Measurements from ENCODE around the gene ITGA6.

Gene ITGA6

GRCh38 chr2:172416447-172417058 lies 10.8 kb upstream of the ITGA6 start:
- no peak for FAIRE-seq

- FAIRE-seq: no peak
These were observed 7.2 kb upstream of the ITGA6 start for GRCh38 chr2:172420216-172420615.

GRCh38 chr2:172423160-172423559 lies 4.2 kb upstream of the ITGA6 start:
- FAIRE-seq: no peak

DNA sequence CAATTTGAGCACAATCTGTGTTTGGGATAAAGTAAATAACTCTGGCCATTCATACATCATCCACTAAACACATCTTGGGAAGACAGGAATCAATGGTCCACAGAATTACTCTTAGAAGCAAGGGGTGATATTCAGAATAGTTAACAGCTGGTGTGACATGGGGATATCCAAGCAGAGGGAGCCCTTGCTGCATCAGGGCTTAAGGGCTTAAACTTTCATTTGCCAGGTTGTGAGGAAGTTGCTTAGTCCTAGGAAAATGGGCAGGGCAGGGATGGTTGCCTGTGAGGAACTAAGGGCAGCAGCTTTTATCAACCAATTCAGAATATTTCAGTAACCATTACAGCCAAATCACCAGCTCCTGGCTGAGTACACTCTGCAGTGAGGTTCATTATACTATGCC lies 2.0 kb upstream of the ITGA6 start:
- no peak for FAIRE-seq

DNA sequence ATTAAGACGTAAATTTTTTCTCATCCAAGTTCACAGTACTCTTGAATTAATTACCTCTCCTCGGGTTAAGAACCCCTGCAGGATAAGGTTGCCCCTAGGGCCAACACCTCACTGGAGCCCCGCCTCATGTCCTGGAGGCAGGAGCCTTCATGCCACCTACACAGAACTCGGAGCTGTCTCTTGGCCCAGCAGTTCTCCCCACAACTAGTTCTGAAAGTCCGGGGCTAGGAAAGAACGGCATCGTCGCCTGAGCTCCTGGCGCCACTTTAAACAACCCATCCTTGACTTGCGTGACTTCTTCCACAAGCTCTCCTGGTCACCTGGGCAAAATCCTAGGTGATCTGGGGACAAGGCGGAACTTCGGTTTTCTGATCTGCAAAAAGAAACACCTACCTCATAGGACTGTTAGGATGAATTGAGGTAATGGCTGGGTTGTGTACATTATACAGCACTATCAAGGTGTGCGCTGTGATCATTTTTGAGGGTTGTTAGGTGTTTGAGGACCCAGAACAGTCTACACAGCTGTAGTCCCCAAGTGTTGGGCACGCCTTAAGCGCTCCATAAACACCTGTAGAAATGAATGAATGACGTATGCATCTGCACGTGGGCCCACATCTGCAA lies 641 bp upstream of the ITGA6 start:
- FAIRE-seq: no peak

- no peak for FAIRE-seq
These were observed 825 bp downstream of the ITGA6 start for GRCh38 chr2:172427990-172428831.

- FAIRE-seq: no peak
These were observed 1.4 kb downstream of the ITGA6 start for GRCh38 chr2:172428832-172429210.

- FAIRE-seq: no peak
These were observed 2.0 kb downstream of the ITGA6 start for GRCh38 chr2:172429301-172429968.

DNA sequence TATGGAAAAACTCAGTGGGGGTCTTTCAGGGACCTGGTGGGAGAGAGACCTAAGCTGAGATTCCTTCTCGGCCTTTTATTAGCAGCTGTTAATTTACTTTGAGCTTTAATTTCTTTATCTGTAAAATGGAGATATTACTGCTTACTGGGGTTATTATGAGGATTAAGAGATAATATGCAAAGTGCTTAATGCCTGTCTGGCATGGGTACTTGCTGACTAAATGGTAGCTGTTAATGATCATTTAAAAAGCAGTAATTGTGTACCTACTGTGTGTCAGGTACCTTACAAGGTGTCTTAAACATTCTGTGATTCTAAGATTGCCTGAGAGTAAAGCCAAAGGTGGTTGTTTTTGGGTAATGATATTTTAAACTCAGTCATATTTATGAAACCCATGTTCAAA lies 2.6 kb downstream of the ITGA6 start:
- no peak for FAIRE-seq

GRCh38 chr2:172430678-172431077 lies 3.3 kb downstream of the ITGA6 start:
- no peak for FAIRE-seq

- no peak for FAIRE-seq
These were observed 4.1 kb downstream of the ITGA6 start for GRCh38 chr2:172431463-172431862.

- no peak for FAIRE-seq
These were observed 4.6 kb downstream of the ITGA6 start for GRCh38 chr2:172431993-172432392.

GRCh38 chr2:172433144-172433543 lies 5.8 kb downstream of the ITGA6 start:
- no peak for FAIRE-seq

- FAIRE-seq: no peak
These were observed 7.6 kb downstream of the ITGA6 start for GRCh38 chr2:172434821-172435605.

DNA sequence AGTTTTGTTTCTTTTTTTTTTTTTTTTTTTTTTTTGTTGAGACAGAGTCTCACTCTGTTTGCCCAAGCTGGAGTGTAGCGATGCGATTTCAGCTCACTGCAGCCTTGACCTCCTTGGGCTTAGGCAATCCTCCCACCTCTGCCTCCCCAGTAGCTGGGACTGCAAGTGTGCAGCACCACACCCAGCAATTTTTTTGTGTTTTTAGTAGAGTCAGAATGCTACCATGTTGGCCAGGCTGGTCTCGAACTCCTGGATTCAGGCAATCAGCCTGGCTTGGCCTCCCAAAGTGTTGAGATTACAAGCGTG lies 8.2 kb downstream of the ITGA6 start:
- no peak for FAIRE-seq

DNA sequence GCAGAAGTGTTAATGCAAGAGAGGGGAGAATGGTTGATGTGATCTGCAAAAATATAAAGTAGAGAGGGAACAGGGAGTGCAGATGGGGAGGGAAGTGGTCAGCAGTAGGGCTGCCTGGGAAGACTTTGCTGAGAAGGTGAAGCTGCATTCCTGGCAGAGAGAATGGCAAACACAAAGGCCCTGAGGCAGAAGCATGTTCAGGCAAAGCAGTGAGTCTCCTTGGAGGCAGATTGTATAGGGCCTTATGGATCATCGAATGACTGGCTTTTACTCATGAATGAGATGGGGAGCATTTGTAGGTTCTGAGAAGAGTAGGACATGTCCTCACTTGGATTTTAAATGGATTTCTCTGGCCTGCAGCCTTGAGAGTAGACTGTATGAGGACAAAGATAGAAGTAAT lies 9.5 kb downstream of the ITGA6 start:
- no peak for FAIRE-seq

DNA sequence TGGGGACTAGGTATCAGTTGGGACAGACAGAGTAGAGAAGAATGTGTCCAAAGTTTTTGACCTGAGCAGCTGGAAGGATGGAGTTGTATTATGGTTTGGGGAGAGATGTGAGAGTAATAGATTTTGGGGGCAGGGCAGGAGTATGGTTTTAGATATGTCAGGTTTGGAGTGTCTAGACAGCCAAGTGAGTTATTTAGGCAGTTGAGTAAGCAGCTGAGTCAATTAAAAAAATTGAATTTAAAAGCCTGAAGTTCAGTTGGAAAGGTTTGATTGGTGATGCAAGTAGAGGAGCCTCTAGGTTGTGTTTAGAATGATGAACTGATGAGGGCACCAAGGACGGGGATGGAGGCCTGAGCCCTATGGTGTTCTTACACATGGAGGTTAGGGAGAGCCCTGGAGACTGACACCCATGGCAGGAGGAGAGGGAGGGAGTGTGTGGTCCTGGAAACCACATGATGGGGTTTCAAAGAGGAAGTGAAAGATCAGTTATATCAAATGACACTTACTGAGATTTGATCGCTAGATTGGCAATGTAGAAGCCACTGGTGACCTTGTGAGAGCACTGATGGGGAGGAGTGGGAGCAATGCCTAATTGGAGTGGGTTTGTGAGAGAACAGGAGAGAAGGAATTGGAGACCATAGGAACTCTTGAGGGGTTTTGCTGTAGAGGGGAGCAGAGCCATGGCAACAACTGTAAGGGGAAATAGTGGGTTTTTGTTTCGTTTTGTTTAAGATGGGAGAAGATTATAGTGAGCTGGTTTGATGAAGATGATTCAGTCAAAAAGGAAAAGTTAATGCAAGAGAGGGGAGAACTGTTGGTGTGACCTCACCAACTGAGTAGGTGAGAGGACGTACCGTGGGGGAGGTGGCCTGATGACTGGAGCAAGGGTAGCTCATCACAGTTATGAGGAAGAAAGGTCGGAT lies 10.3 kb downstream of the ITGA6 start:
- FAIRE-seq: no peak

- no peak for FAIRE-seq
These were observed 11.5 kb downstream of the ITGA6 start for GRCh38 chr2:172438741-172439508.

DNA sequence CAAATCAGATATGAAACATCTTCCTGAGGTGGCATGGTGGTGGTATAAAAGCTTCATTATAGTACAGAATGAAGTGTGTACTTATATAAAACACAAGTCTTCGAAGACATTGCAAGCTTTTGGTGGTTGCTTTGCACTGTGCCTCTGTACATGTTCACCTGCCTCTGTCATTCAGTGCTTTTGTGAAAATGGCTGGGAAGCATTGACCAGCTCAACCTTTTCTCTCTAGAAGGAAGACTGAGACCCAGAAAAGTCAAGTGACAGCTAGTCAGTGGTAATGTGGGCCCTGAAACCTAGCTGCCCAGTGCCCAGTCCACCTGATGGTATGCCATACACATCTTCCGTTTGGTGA lies 12.1 kb downstream of the ITGA6 start:
- no peak for FAIRE-seq

DNA sequence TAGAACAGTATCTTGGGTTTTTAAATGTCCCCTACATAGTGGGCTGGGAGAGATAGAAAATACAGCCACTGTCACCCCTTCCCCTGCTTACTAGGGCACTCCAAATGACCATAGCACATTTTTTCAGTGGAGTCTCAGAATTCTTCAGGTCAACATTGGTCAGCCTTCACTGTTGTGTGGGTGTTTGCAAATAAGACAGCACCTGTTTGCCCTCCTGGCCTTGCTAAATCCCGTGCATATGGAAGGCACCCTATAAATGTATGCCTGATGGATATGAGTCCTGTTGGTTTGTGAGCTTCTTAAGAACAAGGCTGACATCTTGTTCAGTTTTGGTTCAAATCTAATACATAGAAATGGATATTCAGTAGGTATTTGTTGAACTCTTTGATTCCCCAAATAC lies 12.5 kb downstream of the ITGA6 start:
- no peak for FAIRE-seq

DNA sequence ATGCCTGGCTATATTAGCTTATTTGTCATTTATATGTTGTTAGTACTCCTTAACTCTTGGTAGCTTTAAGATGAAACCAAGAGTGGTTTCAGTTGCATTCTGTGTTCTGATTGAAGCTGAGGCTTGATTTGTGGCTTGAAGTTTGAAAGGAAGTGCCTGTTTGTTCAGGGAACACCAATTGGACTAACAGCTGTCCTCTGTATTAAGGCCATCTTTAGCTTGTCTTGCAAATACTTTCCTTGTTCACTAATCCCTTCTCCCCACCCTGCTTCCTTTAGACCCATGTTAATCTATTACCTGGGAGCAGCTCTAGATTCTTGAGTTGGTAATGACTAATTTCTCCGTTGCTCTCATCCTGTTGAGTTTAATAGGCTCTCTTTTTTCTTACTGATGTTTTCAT lies 13.4 kb downstream of the ITGA6 start:
- no peak for FAIRE-seq
